ELR (cell line): ENCODE data around the gene PLCB4.
A peak's percentile ranks its signal among the peaks of the same experiment; 100 is the strongest.

Experiments
- DNase-seq: peaks from one replicate; pipeline ENCODE4 v3.0.0-alpha.2; 2015; ENCODE audit warnings: low read depth

PLCB4 gene

GRCh38 chr20:9103955-9104354, 35.1 kb downstream of the PLCB4 start:
- DNase-seq, result peak; percentile 36

GRCh38 chr20:9108260-9108659, 39.4 kb downstream of the PLCB4 start:
- DNase-seq, result no peak

DNA sequence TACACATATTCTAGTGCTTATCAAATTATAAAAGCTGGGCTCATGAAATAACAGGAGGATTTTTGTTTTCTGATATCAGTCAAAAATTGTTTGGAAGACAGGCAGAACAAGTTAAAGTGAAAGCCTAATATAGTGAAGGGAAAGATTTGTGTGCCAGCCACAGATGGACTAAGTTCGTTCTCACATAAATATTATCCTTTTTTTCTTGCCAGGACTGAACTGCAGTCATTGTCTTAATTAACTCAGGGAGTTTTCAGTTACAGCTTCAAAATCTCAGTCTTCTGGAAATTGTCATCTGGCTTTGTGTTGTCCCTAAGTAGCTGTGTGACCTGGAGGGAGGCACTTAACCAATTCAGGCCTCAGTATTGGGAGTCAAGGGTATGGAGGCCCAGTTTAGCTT, 40.7 kb downstream of the PLCB4 start:
- no peak for DNase-seq

GRCh38 chr20:9110365-9110764, 41.5 kb downstream of the PLCB4 start:
- DNase-seq, result no peak

DNA sequence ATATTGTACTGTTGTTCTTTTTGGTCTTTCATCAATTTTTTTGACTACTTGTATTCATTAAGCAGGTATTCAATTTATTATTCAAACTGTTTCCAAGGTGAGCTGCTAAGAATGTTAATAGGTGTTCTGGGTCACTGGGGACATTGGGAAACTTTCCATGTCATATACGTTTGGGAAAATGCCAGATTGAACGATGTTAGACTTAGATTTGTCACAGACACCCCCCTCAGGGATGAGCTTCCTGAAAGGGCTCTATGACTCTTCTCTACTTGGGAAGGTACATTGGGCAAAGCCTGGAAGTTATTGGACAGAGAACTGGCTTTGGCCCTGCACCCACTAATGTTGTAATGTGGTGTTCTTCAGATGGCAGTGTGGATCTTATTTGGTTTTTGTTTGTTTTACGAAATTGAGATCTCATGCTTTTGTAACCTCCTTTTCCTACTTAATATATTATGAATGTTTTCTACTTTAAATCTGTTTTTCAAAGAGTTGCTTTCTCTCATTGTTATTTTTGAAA, 42.1 kb downstream of the PLCB4 start:
- no peak for DNase-seq

GRCh38 chr20:9112541-9113515, 43.9 kb downstream of the PLCB4 start:
- peak; percentile 17 for DNase-seq

DNA sequence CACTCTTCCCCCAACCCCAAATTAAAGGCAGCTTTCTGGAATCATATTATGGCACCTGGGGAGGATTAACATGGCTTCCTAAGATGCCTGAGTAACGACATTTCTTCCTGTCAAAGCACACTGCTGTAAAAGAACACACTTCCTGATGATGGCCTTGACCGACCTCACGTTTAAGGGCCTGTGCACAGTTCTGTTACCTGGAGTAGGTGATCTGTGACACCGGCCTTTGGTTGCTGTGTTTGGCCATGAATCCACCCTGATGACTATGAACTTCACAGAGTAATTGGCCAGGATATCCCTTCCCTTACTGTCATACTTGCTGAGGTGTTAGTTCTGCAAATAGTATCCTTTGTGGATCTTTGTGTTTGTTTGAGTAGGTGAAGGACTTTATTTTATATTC, 45.8 kb downstream of the PLCB4 start:
- DNase-seq, result no peak

- no peak for DNase-seq
Measured at GRCh38 chr20:9117548-9117947, 48.7 kb downstream of the PLCB4 start.

GRCh38 chr20:9119776-9120175, 50.9 kb downstream of the PLCB4 start:
- peak; percentile 25 for DNase-seq

GRCh38 chr20:9121211-9121610, 52.3 kb downstream of the PLCB4 start:
- no peak for DNase-seq

GRCh38 chr20:9122571-9122970, 53.7 kb downstream of the PLCB4 start:
- DNase-seq, result no peak

- no peak for DNase-seq
Measured at GRCh38 chr20:9126527-9126926, 57.6 kb downstream of the PLCB4 start.

- DNase-seq, result no peak
Measured at GRCh38 chr20:9128568-9128967, 59.7 kb downstream of the PLCB4 start.

GRCh38 chr20:9129756-9130155, 60.9 kb downstream of the PLCB4 start:
- no peak for DNase-seq

- DNase-seq, result no peak
Measured at GRCh38 chr20:9130521-9130920, 61.6 kb downstream of the PLCB4 start.

- no peak for DNase-seq
Measured at GRCh38 chr20:9131841-9132240, 63.0 kb downstream of the PLCB4 start.

DNA sequence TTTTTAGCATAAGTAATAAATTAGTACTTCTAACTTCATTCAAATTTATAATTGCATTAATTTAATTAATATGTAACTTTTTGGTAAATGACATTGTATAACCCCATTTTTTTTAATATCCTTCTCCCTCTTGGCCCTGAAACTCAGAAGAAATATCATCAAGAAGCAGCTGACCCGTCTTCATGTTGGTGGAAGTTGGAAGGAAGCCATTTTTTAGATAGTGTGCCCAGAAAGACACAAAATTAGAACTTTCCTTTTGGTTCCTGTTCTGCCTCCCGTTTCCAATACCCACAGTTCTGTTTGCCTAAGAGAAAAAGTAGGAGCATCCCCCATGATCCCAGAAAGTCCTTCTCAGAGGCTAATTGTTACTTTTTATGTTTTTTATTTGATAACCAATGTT, 65.5 kb downstream of the PLCB4 start:
- DNase-seq, result no peak

DNA sequence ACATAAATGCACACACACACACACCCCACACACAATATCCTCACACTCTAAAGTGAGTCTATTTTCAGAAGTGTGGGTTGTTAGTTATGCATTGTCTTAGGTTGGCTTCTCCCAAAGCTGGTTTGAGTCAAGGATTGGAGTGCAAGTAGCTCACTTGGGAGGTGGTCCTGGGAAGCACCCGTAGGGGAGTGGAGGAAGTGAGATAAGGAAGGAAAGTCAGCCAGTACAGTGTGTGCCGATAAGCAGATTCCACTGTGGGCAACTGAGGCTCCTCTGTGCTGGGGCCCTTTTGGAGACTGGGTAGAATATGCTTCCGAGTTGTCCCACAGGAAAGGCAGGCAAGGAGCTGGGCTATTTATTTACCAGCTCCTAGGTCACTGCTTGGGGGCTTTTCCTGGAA, 67.2 kb downstream of the PLCB4 start:
- DNase-seq, result no peak

- no peak for DNase-seq
Measured at GRCh38 chr20:9137001-9137400, 68.1 kb downstream of the PLCB4 start.

- DNase-seq, result no peak
Measured at GRCh38 chr20:9139106-9139833, 70.4 kb downstream of the PLCB4 start.

DNA sequence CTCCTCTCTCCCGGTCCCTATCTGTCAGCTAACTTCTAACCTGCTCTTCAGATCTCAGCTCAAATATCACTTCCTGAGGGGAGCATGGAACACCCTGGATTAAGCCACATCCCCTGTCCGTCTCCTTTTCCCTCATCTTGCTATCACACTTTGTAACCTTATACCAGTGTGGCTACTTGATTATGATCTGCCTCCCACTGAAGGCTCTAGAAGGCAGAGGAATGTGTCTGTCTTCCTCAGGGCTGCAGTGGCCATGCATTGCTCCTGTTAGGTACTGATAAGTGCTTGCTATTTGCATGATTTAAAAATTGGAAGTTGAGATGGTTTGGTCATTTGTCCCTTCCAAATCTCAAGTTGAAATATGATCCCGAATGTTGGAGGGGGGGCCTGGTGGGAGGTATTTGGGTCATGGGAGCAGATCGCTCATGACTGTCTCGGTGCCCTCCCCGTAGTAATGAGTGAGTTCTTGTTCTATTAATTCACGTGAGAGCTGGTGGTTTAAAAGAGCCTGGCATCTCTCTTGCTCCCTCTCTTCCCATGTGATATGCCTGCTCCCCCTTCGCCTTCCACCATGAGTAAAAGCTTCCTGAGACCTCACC, 71.4 kb downstream of the PLCB4 start:
- DNase-seq, result no peak

DNA sequence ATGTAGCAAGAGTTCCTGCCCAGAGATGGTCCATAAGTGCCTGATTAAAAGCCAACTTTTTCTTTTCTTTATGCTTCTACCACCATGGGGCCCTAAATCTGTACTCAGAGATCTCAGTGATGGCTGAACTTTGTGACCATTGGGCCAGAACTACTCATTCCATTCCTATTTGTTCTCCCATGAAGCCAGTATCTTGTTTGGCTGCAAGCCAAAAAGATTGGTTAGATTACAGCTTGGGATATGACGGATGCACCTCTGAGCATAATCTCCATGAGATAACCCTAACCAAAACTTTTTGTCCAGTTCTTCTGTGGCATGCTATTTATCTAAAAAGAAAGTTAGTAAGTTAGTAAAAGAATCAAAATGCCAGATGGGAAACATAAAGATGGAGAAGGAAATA, 72.2 kb downstream of the PLCB4 start:
- no peak for DNase-seq

GRCh38 chr20:9141921-9142320, 73.0 kb downstream of the PLCB4 start:
- DNase-seq, result no peak
